Erythroblast (primary cell): Measurements from ENCODE around the gene AP1M1.

Experiments used
- GATA1 ChIP-seq: IDR thresholded peaks from 2 replicates; pipeline ENCODE4 v1.6.1; 2011; ENCODE audit warnings: low read depth, mild to moderate bottlenecking, control low read depth, low read length, moderate library complexity
- POLR2A ChIP-seq: IDR thresholded peaks from 2 replicates; pipeline ENCODE4 v1.6.1; 2011; ENCODE audit warnings: mild to moderate bottlenecking, low read length

DNA sequence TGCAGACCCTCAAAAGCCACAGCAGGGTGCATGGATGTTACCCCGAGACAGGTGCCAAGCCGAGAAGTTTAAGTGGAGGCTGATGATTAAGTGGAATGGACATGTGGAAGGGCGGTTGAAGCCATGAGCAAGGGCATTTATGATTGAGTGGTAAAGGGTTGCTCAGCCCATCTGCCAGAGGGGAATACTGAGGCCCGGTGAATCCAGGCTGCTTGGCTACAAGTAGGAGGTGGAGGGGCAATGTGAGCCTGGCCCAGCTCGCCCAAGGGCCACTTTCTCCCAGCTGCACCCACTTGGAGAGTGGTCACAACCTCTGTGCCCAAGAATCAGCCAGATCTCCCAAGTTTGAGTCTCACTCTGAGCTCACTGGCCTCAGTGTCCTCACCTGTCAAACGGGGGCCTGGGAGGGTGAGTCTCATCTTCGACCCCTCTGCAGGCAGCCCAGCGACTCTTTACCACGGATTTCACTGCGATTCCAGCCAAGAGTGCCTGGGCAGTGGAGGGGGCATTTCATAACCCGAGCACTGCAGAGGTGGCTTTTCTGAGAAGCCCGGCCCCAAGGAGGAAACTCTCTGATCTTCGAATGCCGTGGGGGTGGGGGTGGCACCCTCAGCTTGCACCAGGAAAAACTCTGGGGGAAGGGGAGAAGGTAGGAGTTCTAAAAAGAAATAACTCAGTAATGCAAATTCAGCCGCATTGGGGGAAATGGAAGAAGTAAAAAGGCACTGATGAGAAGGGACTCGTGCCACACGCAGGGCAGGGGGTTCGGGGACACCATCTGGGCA, 64.1 kb downstream of the AP1M1 start:
- TF ChIP-seq POLR2A: no peak
- TF ChIP-seq GATA1: no peak
